CD14-positive monocyte (primary cell): ENCODE results near the gene SEPTIN14. TPM values are rescaled to one million over a fixed set of nuclear protein-coding genes. Genes with fewer than 3 reads are reported as not detected.
"Not testable (repeated sequence)": the region's sequence is repeated elsewhere in the genome, so short reads cannot be mapped to it uniquely, and the experiment has no call there.

Source experiments
- DNase-seq, 3 donors: peaks; one replicate each; pipeline ENCODE4 v3.0.0-alpha.2; 2011 to 2022
- H2AFZ ChIP-seq: 2 replicates; pipeline ENCODE4 v1.6.0; 2012; ENCODE audit warnings: mild to moderate bottlenecking, low read depth, low read length, inconsistent platforms; ENCODE audit not compliant: insufficient read depth, poor library complexity, severe bottlenecking
- H3K27ac ChIP-seq, 2 donors: 1 replicate in 1 of 2; 2 replicates in 1 of 2; pipeline ENCODE4 v1.5.1; 2012 to 2013; ENCODE audit warnings: low read length in 2 of 2, control low read depth in 1 of 2, inconsistent platforms in 1 of 2, low read depth in 1 of 2, mild to moderate bottlenecking in 1 of 2
- H3K27me3 ChIP-seq, 2 donors: one replicate each; pipeline versions ENCODE4 v1.6.0 to v1.6.1; 2011 to 2013; ENCODE audit warnings: low read length in 2 of 2; ENCODE audit not compliant: control insufficient read depth in 2 of 2, insufficient read depth in 2 of 2
- H3K36me3 ChIP-seq, 2 donors: replicated peaks in 1 of 2; 1 replicate in 1 of 2; 2 replicates in 1 of 2; pipeline versions ENCODE4 v1.5.1 to v1.6.1; 2012 to 2013; ENCODE audit warnings: low read length in 2 of 2, control low read depth in 1 of 2, inconsistent platforms in 1 of 2, mild to moderate bottlenecking in 1 of 2; ENCODE audit not compliant: insufficient read depth in 2 of 2, control insufficient read depth in 1 of 2
- H3K4me1 ChIP-seq, 2 donors: 1 replicate in 1 of 2; 2 replicates in 1 of 2; pipeline versions ENCODE4 v1.5.1 to v1.6.1; 2012 to 2013; ENCODE audit warnings: low read length in 2 of 2, control low read depth in 1 of 2, inconsistent platforms in 1 of 2, mild to moderate bottlenecking in 1 of 2, moderate library complexity in 1 of 2; ENCODE audit not compliant: insufficient read depth in 2 of 2, control insufficient read depth in 1 of 2
- H3K4me2 ChIP-seq: replicated peaks from 2 replicates; pipeline ENCODE3; 2012; ENCODE audit warnings: low read length, moderate library complexity, mild to moderate bottlenecking; ENCODE audit not compliant: poor library complexity, severe bottlenecking; ENCODE audit errors: extremely low read depth
- H3K4me3 ChIP-seq, 3 experiments: fragments of 200-600 bp in 1 of 3; sonication (generic) in 1 of 3; replicated peaks in 1 of 3; 1 replicate in 2 of 3; 2 replicates in 1 of 3; pipeline ENCODE4 v1.5.1; 2011 to 2013; ENCODE audit warnings: low read length in 3 of 3, mild to moderate bottlenecking in 3 of 3, control low read depth in 2 of 3, low read depth in 2 of 3, inconsistent platforms in 1 of 3, moderate library complexity in 1 of 3
- H3K79me2 ChIP-seq: 2 replicates; pipeline ENCODE4 v1.6.0; 2012; ENCODE audit warnings: mild to moderate bottlenecking, control low read depth, inconsistent platforms, low read length, moderate library complexity; ENCODE audit not compliant: insufficient read depth
- H3K9ac ChIP-seq: 2 replicates; pipeline ENCODE4 v1.6.0; 2017; ENCODE audit warnings: low read length, mild to moderate bottlenecking; ENCODE audit not compliant: insufficient read depth, poor library complexity, severe bottlenecking
- H3K9me3 ChIP-seq, 2 donors: replicated peaks in 1 of 2; 1 replicate in 1 of 2; 2 replicates in 1 of 2; pipeline versions ENCODE4 v1.5.1 to v1.6.1; 2012 to 2013; ENCODE audit warnings: low read length in 2 of 2, control low read depth in 1 of 2; ENCODE audit not compliant: control insufficient read depth in 1 of 2, insufficient read depth in 1 of 2
- H4K20me1 ChIP-seq: 2 replicates; pipeline ENCODE4 v1.6.0; 2012; ENCODE audit warnings: mild to moderate bottlenecking, low read length, control low read depth, moderate library complexity; ENCODE audit not compliant: insufficient read depth
- H3K27ac Mint-ChIP-seq, 7 donors: one replicate each; pipeline ENCODE4 v1.8.0; 2020; ENCODE audit warnings: mild to moderate bottlenecking in 7 of 7, mixed read lengths in 7 of 7, moderate library complexity in 6 of 7, inconsistent platforms in 2 of 7
- H3K27me3 Mint-ChIP-seq, 3 donors: one replicate each; pipeline ENCODE4 v1.8.0; 2021 to 2022; ENCODE audit warnings: low read depth in 3 of 3, mild to moderate bottlenecking in 3 of 3, mixed read lengths in 3 of 3, moderate library complexity in 3 of 3, inconsistent platforms in 1 of 3
- H3K36me3 Mint-ChIP-seq, 2 donors: one replicate each; pipeline ENCODE4 v1.8.0; 2020; ENCODE audit warnings: mixed read lengths in 2 of 2, inconsistent platforms in 1 of 2, mild to moderate bottlenecking in 1 of 2
- H3K4me1 Mint-ChIP-seq: one replicate; pipeline ENCODE4 v1.8.0; 2020; ENCODE audit warnings: mild to moderate bottlenecking, mixed read lengths
- H3K4me3 Mint-ChIP-seq, 2 donors: one replicate each; pipeline ENCODE4 v1.8.0; 2020; ENCODE audit warnings: mild to moderate bottlenecking in 2 of 2, mixed read lengths in 2 of 2, moderate library complexity in 1 of 2
- H3K9me3 Mint-ChIP-seq, 7 donors: one replicate each; pipeline ENCODE4 v1.8.0; 2020 to 2022; ENCODE audit warnings: mixed read lengths in 7 of 7, mild to moderate bottlenecking in 6 of 7, moderate library complexity in 6 of 7, inconsistent platforms in 2 of 7
- CTCF ChIP-seq: fragments of 200-600 bp; IDR thresholded peaks from one replicate; pipeline ENCODE4 v1.8.0; 2022; ENCODE audit warnings: antibody characterized with exemption, mild to moderate bottlenecking
- WGBS: methylation state at CpG from one replicate; pipeline ENCODE4 v1.1.5; 2013; ENCODE audit warnings: missing lambda C conversion rate; ENCODE audit not compliant: insufficient coverage; 5-methylcytosine and 5-hydroxymethylcytosine counted together
- intact Hi-C, 2 donors: fragments of 100-400 bp; cut with micrococcal nuclease; formaldehyde crosslinking; loops; one replicate each; pipeline versions ENCODE4 v1.15.0 to v1.15.1; 2023
- polyA plus RNA-seq, 3 donors: library from polyadenylated mRNA; depleted of rRNA in 1 of 3; unstranded in 2 of 3; stranded (reverse) in 1 of 3; fragments of 300-500 nt in 2 of 3; fragments of >200 nt in 1 of 3; fragmentation: Illumina TruSeq in 2 of 3; gene quantifications; 1 replicate in 2 of 3; 2 replicates in 1 of 3; pipeline ENCODE4 v1.2.3, GENCODE V29; 2012 to 2021

Gene SEPTIN14
- polyA plus RNA-seq, 3 donors = not detected

GRCh38 chr7:55893940-55894339 lies 31.4 kb upstream of the SEPTIN14 start:
- Mint-ChIP-seq H3K27me3 (peaks cover 0 to 3% (median 0%) of the 10 kb centered on the region in 3 donors), H3K4me3 (no peak overlapping the region), H3K36me3 (no peaks in the 10 kb centered on the region), H3K9me3 (peaks cover 4 to 18% (median 8%) of the 10 kb centered on the region in 7 donors), H3K27ac (peak overlapping the region in 1 of 7 donors; percentile 50), H3K4me1 (no peaks in the 10 kb centered on the region)
- H3K9ac ChIP-seq = no peak overlapping the region
- TF ChIP-seq CTCF = no peak
- no peaks in the 10 kb centered on the region for H4K20me1 ChIP-seq
- H3K36me3 ChIP-seq = no peaks in the 10 kb centered on the region
- no peak overlapping the region for H3K4me2 ChIP-seq
- intact Hi-C loops = loop anchor here (5.0 to 10.0 kb wide), 2 partner anchors 53 to 181 kb away; no protein-coding TSS in a partner anchor
- DNase-seq = no peak
- no peaks in the 10 kb centered on the region for H3K79me2 ChIP-seq
- peaks cover 8 to 12% of the 10 kb centered on the region in 2 donors for H3K9me3 ChIP-seq
- no peak overlapping the region for H3K27ac ChIP-seq
- no peak overlapping the region for H2AFZ ChIP-seq
- no peak overlapping the region for H3K4me3 ChIP-seq
- no peaks in the 10 kb centered on the region for H3K4me1 ChIP-seq
- no peaks in the 10 kb centered on the region for H3K27me3 ChIP-seq

- H3K27ac ChIP-seq, H3K9ac ChIP-seq, H3K79me2 ChIP-seq, DNase-seq, H3K4me1 ChIP-seq, H3K27me3 Mint-ChIP-seq, H3K36me3 Mint-ChIP-seq, H3K9me3 Mint-ChIP-seq, H3K9me3 ChIP-seq, H3K27me3 ChIP-seq, H3K4me1 Mint-ChIP-seq, H3K36me3 ChIP-seq, H4K20me1 ChIP-seq: not testable (repeated sequence)
- Histone ChIP-seq H3K4me2 (peak overlapping the region; percentile 71), H2AFZ (peak overlapping the region; percentile 67), H3K4me3 (peak overlapping the region in 1 of 3 experiments; percentile 67)
- intact Hi-C loops = loop anchor here in 1 of 2 donors (5.0 kb wide), 1 partner anchor 64 kb away; the partner anchor contains the start of gene MRPS17
- 87% methylated on average over 6 of the region's 10 CpGs for WGBS
- H3K27ac Mint-ChIP-seq = peak overlapping the region in 4 of 7 donors; percentile 16 to 88 (median 58)
- H3K4me3 Mint-ChIP-seq = peak overlapping the region; percentile 76 to 82
These were observed 25.8 kb upstream of the SEPTIN14 start for GRCh38 chr7:55888378-55888777.
